ENCODE measurements around the gene SPAG17.
"Not testable (repeated sequence)": the region's sequence is repeated elsewhere in the genome, so short reads cannot be mapped to it uniquely, and the experiment has no call there.

SPAG17 gene

GRCh38 chr1:117932576-117932975 is 252.5 kb downstream of the SPAG17 start:
- no peaks in the 10 kb centered on the region for H3K27me3 Mint-ChIP-seq (ENCODE audit: low read depth)
- H3K36me3 Mint-ChIP-seq (ENCODE audit: low read depth): peaks cover 17% of the 10 kb centered on the region
- H3K27ac Mint-ChIP-seq: no peak overlapping the region
- H3K9me3 Mint-ChIP-seq: no peaks in the 10 kb centered on the region
- H3K4me1 Mint-ChIP-seq (ENCODE audit: low read depth): peaks cover 34% of the 10 kb centered on the region
- DNase-seq (ENCODE audit: low spot score): no peak
- no peak overlapping the region for H3K4me3 Mint-ChIP-seq

GRCh38 chr1:117930484-117930883 is 254.5 kb downstream of the SPAG17 start:
- peaks cover 16% of the 10 kb centered on the region for H3K36me3 Mint-ChIP-seq (ENCODE audit: low read depth)
- H3K4me3 Mint-ChIP-seq: peak overlapping the region; percentile 95
- no peaks in the 10 kb centered on the region for H3K27me3 Mint-ChIP-seq (ENCODE audit: low read depth)
- H3K9me3 Mint-ChIP-seq: no peaks in the 10 kb centered on the region
- no peak for DNase-seq (ENCODE audit: low spot score)
- peaks cover 41% of the 10 kb centered on the region for H3K4me1 Mint-ChIP-seq (ENCODE audit: low read depth)
- peak overlapping the region; percentile 92 for H3K27ac Mint-ChIP-seq

GRCh38 chr1:117930173-117930447 is 254.9 kb downstream of the SPAG17 start:
- DNase-seq (ENCODE audit: low spot score): no peak
- Mint-ChIP-seq H3K36me3 (ENCODE audit: low read depth) (peaks cover 16% of the 10 kb centered on the region), H3K4me1 (ENCODE audit: low read depth) (peaks cover 41% of the 10 kb centered on the region), H3K27ac (peak overlapping the region; percentile 92), H3K27me3 (ENCODE audit: low read depth) (no peaks in the 10 kb centered on the region), H3K4me3 (peak overlapping the region; percentile 95), H3K9me3 (no peaks in the 10 kb centered on the region)

GRCh38 chr1:117929343-117930172 is 255.5 kb downstream of the SPAG17 start, which contains the start of the genes GDAP2 and WDR3:
Gene GDAP2 (minus strand): TSS chr1:117929621. CDS start chr1:117920357, 9,264 bp downstream.
Gene WDR3 (plus strand): TSS chr1:117929739. CDS start chr1:117933320, 3,581 bp downstream.
- Mint-ChIP-seq H3K27ac (peak within 1 kb of the TSS; percentile 92), H3K4me1 (ENCODE audit: low read depth) (peaks cover 39% of the 10 kb centered on the region), H3K9me3 (no peaks in the 10 kb centered on the region), H3K36me3 (ENCODE audit: low read depth) (peaks cover 13% of the 10 kb centered on the region), H3K4me3 (peak within 1 kb of the TSS; percentile 95), H3K27me3 (ENCODE audit: low read depth) (no peaks in the 10 kb centered on the region)
- DNase-seq (ENCODE audit: low spot score): peak; percentile 96

GRCh38 chr1:117928881-117929342 is 256.1 kb downstream of the SPAG17 start:
- DNase-seq (ENCODE audit: low spot score): no peak
- Mint-ChIP-seq H3K4me3 (peak overlapping the region; percentile 95), H3K9me3 (no peaks in the 10 kb centered on the region), H3K36me3 (ENCODE audit: low read depth) (peaks cover 10% of the 10 kb centered on the region), H3K27me3 (ENCODE audit: low read depth) (no peaks in the 10 kb centered on the region), H3K4me1 (ENCODE audit: low read depth) (peaks cover 35% of the 10 kb centered on the region), H3K27ac (peak overlapping the region; percentile 92)

- DNase-seq (ENCODE audit: low spot score): no peak
- H3K4me3 Mint-ChIP-seq: no peak overlapping the region
- no peaks in the 10 kb centered on the region for H3K27me3 Mint-ChIP-seq (ENCODE audit: low read depth)
- peaks cover 2% of the 10 kb centered on the region for H3K36me3 Mint-ChIP-seq (ENCODE audit: low read depth)
- peaks cover 19% of the 10 kb centered on the region for H3K4me1 Mint-ChIP-seq (ENCODE audit: low read depth)
- no peaks in the 10 kb centered on the region for H3K9me3 Mint-ChIP-seq
- no peak overlapping the region for H3K27ac Mint-ChIP-seq
Observed at GRCh38 chr1:117925981-117926380, 259.0 kb downstream of the SPAG17 start.

- H3K9me3 Mint-ChIP-seq; H3K4me3 Mint-ChIP-seq; H3K27ac Mint-ChIP-seq; H3K4me1 Mint-ChIP-seq (ENCODE audit: low read depth); DNase-seq (ENCODE audit: low spot score); H3K27me3 Mint-ChIP-seq (ENCODE audit: low read depth); H3K36me3 Mint-ChIP-seq (ENCODE audit: low read depth): not testable (repeated sequence)
Observed at GRCh38 chr1:117922717-117923116, 262.3 kb downstream of the SPAG17 start.

- Mint-ChIP-seq H3K4me3 (no peak overlapping the region), H3K27ac (no peak overlapping the region), H3K27me3 (ENCODE audit: low read depth) (no peaks in the 10 kb centered on the region), H3K4me1 (ENCODE audit: low read depth) (peaks cover 4% of the 10 kb centered on the region), H3K36me3 (ENCODE audit: low read depth) (peaks cover 9% of the 10 kb centered on the region), H3K9me3 (no peaks in the 10 kb centered on the region)
- DNase-seq (ENCODE audit: low spot score): no peak
Observed at GRCh38 chr1:117921991-117922390, 263.0 kb downstream of the SPAG17 start.

GRCh38 chr1:117919376-117919775 is 265.7 kb downstream of the SPAG17 start:
- Mint-ChIP-seq H3K27ac (no peak overlapping the region), H3K36me3 (ENCODE audit: low read depth) (peaks cover 28% of the 10 kb centered on the region), H3K4me1 (ENCODE audit: low read depth) (no peaks in the 10 kb centered on the region), H3K27me3 (ENCODE audit: low read depth) (no peaks in the 10 kb centered on the region), H3K4me3 (no peak overlapping the region), H3K9me3 (no peaks in the 10 kb centered on the region)
- DNase-seq (ENCODE audit: low spot score): no peak

GRCh38 chr1:117911051-117911450 is 274.0 kb downstream of the SPAG17 start:
- Mint-ChIP-seq H3K27ac (no peak overlapping the region), H3K9me3 (no peaks in the 10 kb centered on the region), H3K4me1 (ENCODE audit: low read depth) (peaks cover 5% of the 10 kb centered on the region), H3K27me3 (ENCODE audit: low read depth) (no peaks in the 10 kb centered on the region), H3K36me3 (ENCODE audit: low read depth) (peaks cover 39% of the 10 kb centered on the region), H3K4me3 (no peak overlapping the region)
- no peak for DNase-seq (ENCODE audit: low spot score)

GRCh38 chr1:117905019-117905418 is 280.0 kb downstream of the SPAG17 start:
- no peak overlapping the region for H3K4me3 Mint-ChIP-seq
- H3K36me3 Mint-ChIP-seq (ENCODE audit: low read depth): peaks cover 33% of the 10 kb centered on the region
- no peaks in the 10 kb centered on the region for H3K27me3 Mint-ChIP-seq (ENCODE audit: low read depth)
- no peaks in the 10 kb centered on the region for H3K9me3 Mint-ChIP-seq
- H3K27ac Mint-ChIP-seq: no peak overlapping the region
- H3K4me1 Mint-ChIP-seq (ENCODE audit: low read depth): peaks cover 8% of the 10 kb centered on the region
- DNase-seq (ENCODE audit: low spot score): no peak

GRCh38 chr1:117904485-117904884 is 280.5 kb downstream of the SPAG17 start:
- H3K36me3 Mint-ChIP-seq (ENCODE audit: low read depth): peaks cover 33% of the 10 kb centered on the region
- H3K27ac Mint-ChIP-seq: no peak overlapping the region
- H3K9me3 Mint-ChIP-seq: no peaks in the 10 kb centered on the region
- peaks cover 8% of the 10 kb centered on the region for H3K4me1 Mint-ChIP-seq (ENCODE audit: low read depth)
- no peaks in the 10 kb centered on the region for H3K27me3 Mint-ChIP-seq (ENCODE audit: low read depth)
- DNase-seq (ENCODE audit: low spot score): no peak
- no peak overlapping the region for H3K4me3 Mint-ChIP-seq

All from T-helper 2 cell treated with Interferon-gamma antibody and Interleukin-4, amounts not matched to agents 5 μg/mL and 100 μg/mL, for 36 hours (primary cell).